ENCODE results near the gene OBI1.

DNA sequence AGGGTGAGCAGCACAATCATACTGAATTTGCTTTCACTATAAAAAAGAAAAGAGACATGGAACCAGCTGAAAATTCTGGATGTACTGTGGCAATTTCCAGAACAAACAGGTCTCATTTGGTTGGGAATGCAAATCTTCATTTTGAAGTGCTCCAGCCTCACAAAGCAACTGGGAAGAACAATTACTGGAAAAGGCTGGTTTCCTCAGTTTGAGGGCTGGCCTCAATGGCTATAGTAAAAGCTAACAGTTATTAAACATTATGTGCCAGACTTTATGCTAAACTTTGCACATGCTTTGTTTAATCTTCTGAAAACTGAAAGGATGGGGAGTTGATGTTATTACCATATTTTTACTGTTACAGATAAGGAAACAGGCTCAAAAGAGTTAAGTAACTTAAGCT is 3.0 kb downstream of the OBI1 start:
- TF ChIP-seq CEBPB (IDR thresholded peaks at IDR 0.05; ENCODE audit: borderline replicate concordance in 1 of 2, low read depth in 2 of 2, low read length in 2 of 2): no peak
- no peak for TF ChIP-seq NR2C2 (IDR thresholded peaks at IDR 0.05; ENCODE audit: borderline replicate concordance, control insufficient read depth, insufficient read length, low read depth)
- no peak for TF ChIP-seq POLR2A (IDR thresholded peaks at IDR 0.05; ENCODE audit: low read depth, low read length)
- TF ChIP-seq, protein P1, sequence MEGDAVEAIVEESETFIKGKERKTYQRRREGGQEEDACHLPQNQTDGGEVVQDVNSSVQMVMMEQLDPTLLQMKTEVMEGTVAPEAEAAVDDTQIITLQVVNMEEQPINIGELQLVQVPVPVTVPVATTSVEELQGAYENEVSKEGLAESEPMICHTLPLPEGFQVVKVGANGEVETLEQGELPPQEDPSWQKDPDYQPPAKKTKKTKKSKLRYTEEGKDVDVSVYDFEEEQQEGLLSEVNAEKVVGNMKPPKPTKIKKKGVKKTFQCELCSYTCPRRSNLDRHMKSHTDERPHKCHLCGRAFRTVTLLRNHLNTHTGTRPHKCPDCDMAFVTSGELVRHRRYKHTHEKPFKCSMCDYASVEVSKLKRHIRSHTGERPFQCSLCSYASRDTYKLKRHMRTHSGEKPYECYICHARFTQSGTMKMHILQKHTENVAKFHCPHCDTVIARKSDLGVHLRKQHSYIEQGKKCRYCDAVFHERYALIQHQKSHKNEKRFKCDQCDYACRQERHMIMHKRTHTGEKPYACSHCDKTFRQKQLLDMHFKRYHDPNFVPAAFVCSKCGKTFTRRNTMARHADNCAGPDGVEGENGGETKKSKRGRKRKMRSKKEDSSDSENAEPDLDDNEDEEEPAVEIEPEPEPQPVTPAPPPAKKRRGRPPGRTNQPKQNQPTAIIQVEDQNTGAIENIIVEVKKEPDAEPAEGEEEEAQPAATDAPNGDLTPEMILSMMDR (IDR thresholded peaks at IDR 0.05 in 2 of 3, conservative IDR thresholded peaks at IDR 0.05 in 1 of 3; ENCODE audit: control insufficient read depth in 2 of 3, extremely low read depth in 1 of 3, insufficient read depth in 1 of 3, low read depth in 3 of 3, low read length in 3 of 3): no peak
- TF ChIP-seq, protein P2, sequence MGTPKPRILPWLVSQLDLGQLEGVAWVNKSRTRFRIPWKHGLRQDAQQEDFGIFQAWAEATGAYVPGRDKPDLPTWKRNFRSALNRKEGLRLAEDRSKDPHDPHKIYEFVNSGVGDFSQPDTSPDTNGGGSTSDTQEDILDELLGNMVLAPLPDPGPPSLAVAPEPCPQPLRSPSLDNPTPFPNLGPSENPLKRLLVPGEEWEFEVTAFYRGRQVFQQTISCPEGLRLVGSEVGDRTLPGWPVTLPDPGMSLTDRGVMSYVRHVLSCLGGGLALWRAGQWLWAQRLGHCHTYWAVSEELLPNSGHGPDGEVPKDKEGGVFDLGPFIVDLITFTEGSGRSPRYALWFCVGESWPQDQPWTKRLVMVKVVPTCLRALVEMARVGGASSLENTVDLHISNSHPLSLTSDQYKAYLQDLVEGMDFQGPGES (IDR thresholded peaks at IDR 0.05): no peak
- TF ChIP-seq, protein P3, sequence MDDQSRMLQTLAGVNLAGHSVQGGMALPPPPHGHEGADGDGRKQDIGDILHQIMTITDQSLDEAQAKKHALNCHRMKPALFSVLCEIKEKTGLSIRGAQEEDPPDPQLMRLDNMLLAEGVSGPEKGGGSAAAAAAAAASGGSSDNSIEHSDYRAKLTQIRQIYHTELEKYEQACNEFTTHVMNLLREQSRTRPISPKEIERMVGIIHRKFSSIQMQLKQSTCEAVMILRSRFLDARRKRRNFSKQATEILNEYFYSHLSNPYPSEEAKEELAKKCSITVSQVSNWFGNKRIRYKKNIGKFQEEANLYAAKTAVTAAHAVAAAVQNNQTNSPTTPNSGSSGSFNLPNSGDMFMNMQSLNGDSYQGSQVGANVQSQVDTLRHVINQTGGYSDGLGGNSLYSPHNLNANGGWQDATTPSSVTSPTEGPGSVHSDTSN (IDR thresholded peaks at IDR 0.05; ENCODE audit: insufficient replicate concordance, low read depth, low read length): no peak
